Activated CD4-positive, alpha-beta T cell treated with anti-CD3 and anti-CD28 coated beads for 36 hours (primary cell): Measurements from ENCODE around the gene FBXL16. TPM values are rescaled to one million over a fixed set of nuclear protein-coding genes. Genes with fewer than 3 reads are reported as not detected.
"Not testable (repeated sequence)": the region's sequence is repeated elsewhere in the genome, so short reads cannot be mapped to it uniquely, and the experiment has no call there.

ENCODE experiments used
- ATAC-seq: fragments of 200-7000 bp; cut with Tn5 transposase; one replicate; pipeline ENCODE4 v1.10.0; 2021; ENCODE audit warnings: mild to moderate bottlenecking, moderate library complexity
- CTCF ChIA-PET: fragments of 350-600 bp; sonication (Branson Sonifier 250); formaldehyde crosslinking; loops from one replicate; lab custom pipeline; 2021; ENCODE audit warnings: antibody characterized with exemption; lab: Charles Lee
- POLR2A ChIA-PET: fragments of 350-600 bp; sonication (Branson Sonifier 250); formaldehyde crosslinking; loops from one replicate; lab custom pipeline; 2021; ENCODE audit warnings: antibody characterized with exemption, inconsistent platforms; lab: Charles Lee
- DNase-seq: peaks from one replicate; pipeline ENCODE4 v3.0.0-alpha.2; 2020
- H3K27ac Mint-ChIP-seq: one replicate; pipeline ENCODE4 v1.8.0; 2021; ENCODE audit warnings: mixed read lengths
- H3K27me3 Mint-ChIP-seq: one replicate; pipeline ENCODE4 v1.8.0; 2021; ENCODE audit warnings: mixed read lengths
- H3K36me3 Mint-ChIP-seq: one replicate; pipeline ENCODE4 v1.8.0; 2021; ENCODE audit warnings: low read depth, mixed read lengths
- H3K4me1 Mint-ChIP-seq: one replicate; pipeline ENCODE4 v1.8.0; 2021; ENCODE audit warnings: mixed read lengths
- H3K4me3 Mint-ChIP-seq: one replicate; pipeline ENCODE4 v1.8.0; 2021; ENCODE audit warnings: mild to moderate bottlenecking, moderate library complexity, mixed read lengths
- H3K9me3 Mint-ChIP-seq: one replicate; pipeline ENCODE4 v1.8.0; 2021; ENCODE audit warnings: low read depth, mixed read lengths
- intact Hi-C, 2 experiments: fragments of 100-400 bp; cut with DNase I in 1 of 2; cut with micrococcal nuclease in 1 of 2; formaldehyde crosslinking; loops; one replicate each; pipeline versions ENCODE4 v1.14.2 to v1.15.1; 2022 to 2024; cut with DNase I, micrococcal nuclease
- total RNA-seq, 2 experiments: library from RNA; stranded (reverse); gene quantifications; one replicate each; pipeline ENCODE4 v1.2.3, GENCODE V29; 2021

The FBXL16 gene
- total RNA-seq, 2 experiments from 2014 or later, result 6.1 to 6.8 TPM

DNA sequence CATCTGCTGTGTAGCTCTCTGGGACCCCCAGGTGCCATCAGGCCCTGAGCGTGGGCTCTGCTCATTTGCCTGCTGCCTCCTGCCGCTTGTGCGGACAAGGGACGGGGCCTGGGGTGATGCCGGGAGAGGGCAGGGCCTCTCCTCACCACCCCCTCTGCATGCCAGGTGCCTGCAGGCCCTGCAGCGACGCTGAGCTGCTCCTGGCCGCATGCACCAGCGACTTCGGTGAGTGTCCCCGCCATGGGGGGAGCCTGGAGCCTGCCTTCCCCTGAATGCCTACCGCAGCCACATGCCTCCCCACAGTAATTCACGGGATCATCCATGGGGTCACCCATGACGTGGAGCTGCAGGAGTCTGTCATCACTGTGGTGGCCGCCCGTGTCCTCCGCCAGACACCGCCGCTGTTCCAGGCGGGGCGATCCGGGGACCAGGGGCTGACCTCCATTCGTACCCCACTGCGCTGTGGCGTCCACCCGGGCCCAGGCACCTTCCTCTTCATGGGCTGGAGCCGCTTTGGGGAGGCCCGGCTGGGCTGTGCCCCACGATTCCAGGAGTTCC lies 11.2 kb upstream of the FBXL16 start:
- Mint-ChIP-seq H3K27ac (no peak overlapping the region), H3K36me3 (no peaks in the 10 kb centered on the region), H3K4me3 (no peak overlapping the region), H3K4me1 (peaks cover 15% of the 10 kb centered on the region), H3K9me3 (no peaks in the 10 kb centered on the region), H3K27me3 (peaks cover 9% of the 10 kb centered on the region)
- DNase-seq (no peak), ATAC-seq (no peak)
- intact Hi-C loops, result no loop called here
- CTCF ChIA-PET, result interaction anchor here (0.7 to 5.4 kb wide), 3 partner anchors 49 to 74 kb away, joined by 3 to 55 read pairs (median 3); partner anchors contain the start of gene RHOT2
- POLR2A ChIA-PET, result interaction anchor here (1.3 kb wide), 1 partner anchor 10 kb away, joined by 4 read pairs; the partner anchor contains the start of genes CCDC78 and HAGHL

- Mint-ChIP-seq H3K4me1 (peaks cover 14% of the 10 kb centered on the region), H3K27ac (no peak overlapping the region), H3K36me3 (no peaks in the 10 kb centered on the region), H3K9me3 (no peaks in the 10 kb centered on the region), H3K4me3 (peak overlapping the region; percentile 56), H3K27me3 (peaks cover 10% of the 10 kb centered on the region)
- no peak for ATAC-seq
- ChIA-PET POLR2A (interaction anchor here (1.3 kb wide), 1 partner anchor 10 kb away, joined by 4 read pairs; the partner anchor contains the start of genes CCDC78 and HAGHL), CTCF (interaction anchor here (0.6 to 5.4 kb wide), 4 partner anchors 48 to 149 kb away, joined by 3 to 55 read pairs (median 3); partner anchors contain the start of gene RHOT2)
- intact Hi-C loops, result no loop called here
- DNase-seq, result no peak
Measured at GRCh38 chr16:716200-716568, 10.6 kb upstream of the FBXL16 start.

GRCh38 chr16:715477-716199 lies 10.0 kb upstream of the FBXL16 start:
- H3K9me3 Mint-ChIP-seq, result no peaks in the 10 kb centered on the region

GRCh38 chr16:714558-715476 lies 9.2 kb upstream of the FBXL16 start, which contains the start of gene METRN:
METRN (plus strand) TSS chr16:715118; CDS start chr16:715290, 172 bp downstream.
- ChIA-PET POLR2A (interaction anchor here (0.6 kb wide), 1 partner anchor 409 kb away, joined by 3 read pairs; no protein-coding TSS in a partner anchor), CTCF (interaction anchor here (1.0 to 5.4 kb wide), 3 partner anchors 10 to 70 kb away, joined by 3 to 55 read pairs (median 3); no protein-coding TSS in a partner anchor)
- ATAC-seq (peak; percentile 85), DNase-seq (peak; percentile 95)
- peaks cover 14% of the 10 kb centered on the region for H3K27me3 Mint-ChIP-seq
- intact Hi-C loops, result loop anchor here in 1 of 2 experiments (1.0 kb wide), 4 partner anchors 12 to 26 kb away; partner anchors contain the start of gene HAGHL
- no peak within 1 kb of the TSS for H3K27ac Mint-ChIP-seq
- no peaks in the 10 kb centered on the region for H3K9me3 Mint-ChIP-seq
- peaks cover 8% of the 10 kb centered on the region for H3K4me1 Mint-ChIP-seq
- no peaks in the 10 kb centered on the region for H3K36me3 Mint-ChIP-seq
- H3K4me3 Mint-ChIP-seq, result peak within 1 kb of the TSS; percentile 56

More at GRCh38 chr16:715477-716199, 10.0 kb upstream of the FBXL16 start:
- no peak for DNase-seq
- peak overlapping the region; percentile 56 for H3K4me3 Mint-ChIP-seq
- ChIA-PET CTCF (interaction anchor here (0.6 to 5.4 kb wide), 5 partner anchors 9 to 150 kb away, joined by 3 to 55 read pairs (median 3); no protein-coding TSS in a partner anchor), POLR2A (interaction anchor here (1.3 kb wide), 1 partner anchor 11 kb away, joined by 4 read pairs; the partner anchor contains the start of genes CCDC78 and HAGHL)
- H3K27me3 Mint-ChIP-seq, result peaks cover 12% of the 10 kb centered on the region
- ATAC-seq, result peak; percentile 2
- no peaks in the 10 kb centered on the region for H3K36me3 Mint-ChIP-seq
- peaks cover 14% of the 10 kb centered on the region for H3K4me1 Mint-ChIP-seq
- intact Hi-C loops, result loop anchor here in 1 of 2 experiments (1.0 kb wide), 4 partner anchors 12 to 26 kb away; partner anchors contain the start of gene HAGHL
- no peak overlapping the region for H3K27ac Mint-ChIP-seq

GRCh38 chr16:714079-714478 lies 8.5 kb upstream of the FBXL16 start:
- intact Hi-C loops, result no loop called here
- no peak for ATAC-seq
- peaks cover 3% of the 10 kb centered on the region for H3K4me1 Mint-ChIP-seq
- POLR2A ChIA-PET, result interaction anchor here (0.6 kb wide), 1 partner anchor 32 kb away, joined by 4 read pairs; no protein-coding TSS in a partner anchor
- DNase-seq, result no peak
- H3K36me3 Mint-ChIP-seq, result no peaks in the 10 kb centered on the region
- H3K9me3 Mint-ChIP-seq, result no peaks in the 10 kb centered on the region
- H3K27me3 Mint-ChIP-seq, result peaks cover 19% of the 10 kb centered on the region
- H3K4me3 Mint-ChIP-seq, result no peak overlapping the region
- no peak overlapping the region for H3K27ac Mint-ChIP-seq
- CTCF ChIA-PET, result interaction anchor here (0.6 to 5.4 kb wide), 2 partner anchors 16 to 71 kb away, joined by 3 to 55 read pairs; no protein-coding TSS in a partner anchor

DNA sequence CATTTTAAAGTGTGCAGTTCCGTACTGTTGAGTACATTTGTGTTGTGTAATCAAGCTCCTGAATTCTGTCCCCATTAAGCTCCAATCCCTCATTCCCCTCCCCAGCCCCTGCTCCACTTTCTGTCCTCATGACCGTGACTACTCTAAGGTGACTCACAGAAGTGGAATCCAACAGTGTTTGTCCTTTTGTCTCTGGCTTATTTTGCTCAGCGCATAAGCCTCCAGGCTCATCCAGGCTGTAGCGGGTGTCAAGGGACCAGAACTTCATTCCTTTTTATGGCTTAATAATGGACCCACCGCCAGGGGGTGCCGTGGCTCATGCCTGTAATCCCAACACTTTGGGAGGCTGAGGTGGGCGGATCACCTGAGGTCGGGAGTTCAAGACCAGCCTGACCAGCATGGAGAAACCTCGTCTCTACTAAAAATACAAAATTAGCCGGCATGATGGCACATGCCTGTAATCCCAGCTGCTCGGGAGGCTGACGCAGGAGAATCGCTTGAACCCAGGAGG lies 7.2 kb upstream of the FBXL16 start:
- POLR2A ChIA-PET, H3K36me3 Mint-ChIP-seq, H3K9me3 Mint-ChIP-seq, H3K4me1 Mint-ChIP-seq, H3K4me3 Mint-ChIP-seq, H3K27ac Mint-ChIP-seq, ATAC-seq: not testable (repeated sequence)
- H3K27me3 Mint-ChIP-seq, result peaks cover 31% of the 10 kb centered on the region
- intact Hi-C loops, result loop anchor here in 1 of 2 experiments (2.0 kb wide), 1 partner anchor 390 kb away; no protein-coding TSS in a partner anchor
- peak; percentile 84 for DNase-seq
- CTCF ChIA-PET, result interaction anchor here (0.6 to 5.4 kb wide), 22 partner anchors 8 to 321 kb away, joined by 3 to 55 read pairs (median 4); partner anchors contain the start of genes ANTKMT, CCDC78, CHTF18 and HAGHL

DNA sequence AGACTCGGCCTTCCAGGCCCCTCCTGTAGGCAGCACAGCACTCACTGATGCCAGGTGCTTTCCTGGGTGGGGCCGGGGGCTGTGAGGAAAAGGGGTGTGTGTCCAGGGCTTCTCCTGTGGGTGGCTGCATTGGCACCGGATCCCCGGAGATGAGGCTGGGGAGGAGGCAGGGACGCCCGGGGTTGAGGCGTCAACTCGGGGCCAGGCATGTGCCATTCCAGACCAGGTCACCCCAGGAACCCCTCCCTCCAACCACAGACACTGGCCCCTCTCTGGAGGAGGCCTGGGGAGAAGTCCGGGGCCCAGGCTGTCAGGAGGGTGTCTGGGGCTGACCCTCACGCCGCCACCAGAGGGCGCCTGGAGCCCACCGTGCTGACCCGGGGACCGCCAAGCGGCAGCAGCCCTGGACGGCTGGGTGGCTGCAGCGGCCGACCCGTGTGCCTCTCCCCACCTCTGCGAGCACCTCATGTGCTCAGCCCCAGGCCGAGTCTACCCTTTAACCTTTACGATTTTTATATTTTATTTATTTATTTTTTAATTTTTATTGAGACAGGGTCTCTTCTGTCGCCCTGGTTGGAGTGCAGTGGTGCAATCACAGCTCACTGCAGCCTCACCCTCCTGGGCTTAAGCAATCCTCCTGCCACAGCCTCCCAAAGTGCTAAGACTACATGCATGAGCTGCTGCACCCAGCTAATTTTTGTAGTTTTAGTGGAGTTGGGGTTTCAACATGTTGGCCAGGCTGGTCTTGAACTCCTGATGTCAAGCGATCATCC lies 6.1 kb upstream of the FBXL16 start:
- H3K4me1 Mint-ChIP-seq, result no peaks in the 10 kb centered on the region
- no peak overlapping the region for H3K4me3 Mint-ChIP-seq
- no peaks in the 10 kb centered on the region for H3K9me3 Mint-ChIP-seq
- H3K36me3 Mint-ChIP-seq, result no peaks in the 10 kb centered on the region
- CTCF ChIA-PET, result interaction anchor here (0.6 to 5.4 kb wide), 24 partner anchors 8 to 390 kb away, joined by 3 to 55 read pairs (median 4); partner anchors contain the start of genes ANTKMT, CCDC78, CHTF18 and HAGHL
- intact Hi-C loops, result loop anchor here (1.0 to 2.0 kb wide), 4 partner anchors 29 to 391 kb away; partner anchors contain the start of gene CIAO3 (in 1 of the 2)
- ATAC-seq (peak; percentile 65), DNase-seq (peak; percentile 90)
- POLR2A ChIA-PET, result no interaction called here
- H3K27me3 Mint-ChIP-seq, result peaks cover 38% of the 10 kb centered on the region
- H3K27ac Mint-ChIP-seq, result no peak overlapping the region

DNA sequence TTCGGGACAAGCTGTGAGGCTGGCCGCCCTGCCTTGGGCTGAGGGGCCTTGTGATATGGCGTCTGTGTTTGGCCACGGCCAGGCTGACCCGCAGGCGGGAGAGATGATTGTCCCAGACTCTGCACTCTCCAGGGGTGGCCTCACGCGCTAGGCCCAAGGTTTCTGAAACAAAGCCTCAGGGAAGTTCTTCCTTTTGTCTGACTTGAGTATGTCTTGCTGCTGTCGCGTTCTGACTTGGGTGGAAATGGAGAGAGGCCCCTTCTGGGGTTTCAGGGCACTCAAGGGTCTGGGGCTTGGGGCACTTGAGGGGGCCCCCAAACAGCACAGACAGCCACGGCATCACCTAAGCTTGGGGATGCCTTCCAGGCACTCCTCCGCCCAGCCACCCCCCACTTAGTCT lies 5.5 kb upstream of the FBXL16 start:
- Mint-ChIP-seq H3K27me3 (peaks cover 42% of the 10 kb centered on the region), H3K4me1 (no peaks in the 10 kb centered on the region), H3K9me3 (no peaks in the 10 kb centered on the region), H3K27ac (no peak overlapping the region), H3K36me3 (no peaks in the 10 kb centered on the region), H3K4me3 (no peak overlapping the region)
- intact Hi-C loops, result loop anchor here (1.0 to 2.0 kb wide), 3 partner anchors 30 to 344 kb away; partner anchors contain the start of gene CIAO3 (in 1 of the 2)
- ChIA-PET CTCF (interaction anchor here (1.3 to 3.5 kb wide), 3 partner anchors 10 to 75 kb away, joined by 4 to 29 read pairs (median 6); partner anchors contain the start of gene ANTKMT), POLR2A (no interaction called here)
- DNase-seq (no peak), ATAC-seq (no peak)

DNA sequence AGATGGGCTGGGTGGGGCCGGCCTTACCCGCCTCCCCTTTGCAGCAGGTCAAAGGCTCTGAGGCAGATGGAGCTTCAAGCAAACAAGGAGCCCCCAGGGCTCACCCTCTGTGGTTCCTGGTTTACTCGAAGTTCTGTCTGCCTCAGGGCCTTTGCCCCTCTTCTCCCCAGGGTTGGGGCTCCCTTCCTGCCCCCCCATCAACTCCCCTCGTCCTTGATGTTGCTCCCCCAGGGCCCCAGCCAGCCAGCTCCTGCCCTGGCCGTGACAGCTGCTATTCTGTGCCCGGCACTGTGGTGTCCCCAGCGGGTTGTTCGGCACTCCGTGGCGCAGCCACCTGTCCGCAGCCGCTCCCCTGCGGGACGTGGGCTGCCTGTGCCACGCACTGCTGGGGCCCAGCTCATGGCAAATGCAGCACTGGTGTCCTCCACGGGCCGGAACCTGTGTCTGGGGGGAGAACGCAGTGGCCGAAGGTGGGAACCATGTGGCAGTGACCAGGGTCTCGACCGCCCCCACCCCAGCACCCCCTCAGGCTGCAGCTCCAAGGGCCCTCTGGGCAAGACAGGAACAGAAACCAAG lies 5.0 kb upstream of the FBXL16 start:
- CTCF ChIA-PET, result interaction anchor here (0.7 to 3.5 kb wide), 6 partner anchors 11 to 78 kb away, joined by 3 to 29 read pairs (median 5); partner anchors contain the start of genes ANTKMT, CHTF18, MSLN and RPUSD1
- Mint-ChIP-seq H3K4me3 (no peak overlapping the region), H3K27me3 (peaks cover 42% of the 10 kb centered on the region), H3K36me3 (no peaks in the 10 kb centered on the region), H3K9me3 (no peaks in the 10 kb centered on the region), H3K27ac (no peak overlapping the region), H3K4me1 (no peaks in the 10 kb centered on the region)
- POLR2A ChIA-PET, result no interaction called here
- ATAC-seq, result no peak
- DNase-seq, result no peak
- intact Hi-C loops, result loop anchor here (1.0 to 2.0 kb wide), 3 partner anchors 30 to 344 kb away; partner anchors contain the start of gene CIAO3 (in 1 of the 2)
